ENCODE results near the gene SEC22A.

Gene SEC22A

DNA sequence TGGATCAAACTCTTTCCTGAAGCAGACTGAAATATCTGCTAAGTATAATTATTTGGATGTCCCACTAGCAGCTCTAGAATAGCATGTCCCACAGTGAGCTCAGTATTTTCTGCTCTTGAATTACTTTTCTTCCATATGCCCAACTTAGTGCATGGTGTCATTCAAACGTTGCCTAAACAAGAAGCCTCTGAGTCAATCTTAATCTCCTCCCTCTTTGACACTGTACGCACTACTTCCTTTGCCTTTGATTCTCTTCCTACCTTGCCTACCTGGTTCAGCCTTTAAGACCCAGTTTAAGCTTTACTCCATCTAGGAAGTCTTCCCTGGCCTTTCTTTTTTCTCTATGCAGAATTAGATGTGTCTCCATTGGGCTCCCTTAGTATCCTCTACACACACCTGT, 54.5 kb downstream of the SEC22A start:
- H3K27ac ChIP-seq (ENCODE audit: low read depth, low read length): no peak overlapping the region
- no peaks in the 10 kb centered on the region for H3K36me3 ChIP-seq (ENCODE audit: control insufficient read depth, insufficient read depth, low read length)
- no peaks in the 10 kb centered on the region for H3K27me3 ChIP-seq (ENCODE audit: control insufficient read depth, insufficient read depth, low read length)
- no peak overlapping the region for H3K9ac ChIP-seq (ENCODE audit: low read length)
- no peaks in the 10 kb centered on the region for H3K4me1 ChIP-seq (ENCODE audit: control insufficient read depth, insufficient read depth, low read length)
- H3K4me3 ChIP-seq (ENCODE audit: low read length): no peak overlapping the region

DNA sequence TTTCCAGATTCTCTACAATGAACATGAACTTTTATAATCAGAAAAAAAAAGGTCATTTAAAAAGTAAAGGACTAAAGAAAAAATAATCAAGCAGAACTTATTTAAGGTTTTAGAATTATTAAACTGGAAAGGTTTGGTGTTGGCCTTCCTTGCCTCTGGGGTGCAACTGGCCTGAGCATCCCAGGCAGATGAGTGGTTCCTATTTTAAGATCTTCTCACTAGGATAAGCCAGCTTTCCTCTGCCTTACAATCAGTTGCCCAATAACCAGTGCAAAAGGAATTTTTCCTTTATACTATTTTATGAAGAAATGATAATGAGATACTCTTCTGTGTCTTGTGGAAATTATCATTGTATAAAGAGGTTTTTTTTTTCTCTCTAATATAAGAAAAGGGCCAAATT, 56.6 kb downstream of the SEC22A start:
- Histone ChIP-seq H3K4me1 (ENCODE audit: control insufficient read depth, insufficient read depth, low read length) (no peaks in the 10 kb centered on the region), H3K36me3 (ENCODE audit: control insufficient read depth, insufficient read depth, low read length) (no peaks in the 10 kb centered on the region), H3K27ac (ENCODE audit: low read depth, low read length) (no peak overlapping the region), H3K9ac (ENCODE audit: low read length) (no peak overlapping the region), H3K4me3 (ENCODE audit: low read length) (no peak overlapping the region), H3K27me3 (ENCODE audit: control insufficient read depth, insufficient read depth, low read length) (no peaks in the 10 kb centered on the region)

DNA sequence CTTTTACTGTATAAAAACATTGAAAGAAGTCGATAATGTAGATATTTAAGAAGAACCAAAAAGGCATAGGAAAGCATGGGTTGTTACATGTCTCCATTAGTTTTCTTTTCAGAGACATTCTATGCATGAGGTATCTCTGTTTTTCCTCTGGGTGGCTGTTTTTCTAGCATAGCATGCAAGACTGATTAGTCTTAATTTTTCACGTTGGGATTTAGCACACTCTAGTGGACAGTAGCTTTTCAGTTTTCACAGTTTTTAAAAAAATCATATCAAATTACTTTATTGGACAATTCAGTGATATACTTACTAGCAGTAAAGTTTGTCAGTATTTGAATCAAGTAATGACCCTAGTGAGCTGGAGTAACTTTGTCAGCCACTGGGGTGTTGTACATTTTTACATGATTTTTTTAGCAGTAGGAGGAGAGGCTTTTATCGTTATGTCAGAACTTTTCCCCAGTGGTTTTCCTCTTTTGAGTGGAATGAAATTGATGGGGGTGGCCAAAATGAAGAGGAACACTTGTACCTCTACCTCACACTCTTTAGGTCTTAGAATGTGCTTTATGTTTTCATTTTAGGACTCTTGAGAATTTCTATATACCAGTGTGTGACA, 57.2 kb downstream of the SEC22A start:
- Histone ChIP-seq H3K4me3 (ENCODE audit: low read length) (no peak overlapping the region), H3K4me1 (ENCODE audit: control insufficient read depth, insufficient read depth, low read length) (no peaks in the 10 kb centered on the region), H3K27ac (ENCODE audit: low read depth, low read length) (no peak overlapping the region), H3K36me3 (ENCODE audit: control insufficient read depth, insufficient read depth, low read length) (no peaks in the 10 kb centered on the region), H3K27me3 (ENCODE audit: control insufficient read depth, insufficient read depth, low read length) (no peaks in the 10 kb centered on the region), H3K9ac (ENCODE audit: low read length) (no peak overlapping the region)

DNA sequence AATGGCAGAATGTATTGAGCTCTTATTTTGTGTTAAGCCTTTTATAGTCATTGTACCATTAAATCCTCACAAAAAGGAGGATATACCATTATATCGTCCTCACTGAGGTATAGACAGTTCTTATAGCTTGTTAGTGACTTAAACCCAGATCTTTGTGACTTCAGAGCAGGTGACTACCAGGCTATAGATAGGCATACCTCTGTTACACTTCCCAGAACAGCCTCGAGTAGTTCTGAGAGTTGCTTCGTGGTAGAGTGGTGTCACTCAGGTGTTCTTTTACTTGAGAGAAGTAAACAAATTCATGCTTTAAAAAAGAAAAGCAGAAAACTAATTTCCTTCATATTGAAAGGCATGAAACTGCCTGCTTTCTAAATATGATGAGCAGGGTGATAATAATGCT, 59.9 kb downstream of the SEC22A start:
- no peaks in the 10 kb centered on the region for H3K4me1 ChIP-seq (ENCODE audit: control insufficient read depth, insufficient read depth, low read length)
- H3K4me3 ChIP-seq (ENCODE audit: low read length): no peak overlapping the region
- H3K27me3 ChIP-seq (ENCODE audit: control insufficient read depth, insufficient read depth, low read length): no peaks in the 10 kb centered on the region
- no peaks in the 10 kb centered on the region for H3K36me3 ChIP-seq (ENCODE audit: control insufficient read depth, insufficient read depth, low read length)
- H3K9ac ChIP-seq (ENCODE audit: low read length): no peak overlapping the region
- no peak overlapping the region for H3K27ac ChIP-seq (ENCODE audit: low read depth, low read length)

DNA sequence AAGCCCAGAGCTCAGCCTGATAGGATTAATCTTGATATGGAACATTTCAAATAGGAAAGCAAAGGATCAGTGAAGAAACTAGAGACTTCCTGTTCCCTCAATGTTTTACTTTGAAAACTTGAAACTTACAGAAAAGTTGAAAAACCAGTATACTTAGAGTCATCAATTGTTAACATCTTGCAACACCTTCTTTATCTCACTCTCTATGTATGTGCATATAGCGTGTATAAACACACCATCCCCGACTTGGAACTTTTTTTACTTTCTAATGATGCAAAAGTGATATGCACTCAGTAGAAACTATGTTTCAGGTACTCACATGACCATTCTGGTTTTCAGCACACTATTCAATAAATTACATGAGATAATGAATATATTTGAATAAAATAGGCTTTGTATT, 60.5 kb downstream of the SEC22A start:
- H3K4me1 ChIP-seq (ENCODE audit: control insufficient read depth, insufficient read depth, low read length): no peaks in the 10 kb centered on the region
- no peak overlapping the region for H3K27ac ChIP-seq (ENCODE audit: low read depth, low read length)
- no peak overlapping the region for H3K4me3 ChIP-seq (ENCODE audit: low read length)
- no peak overlapping the region for H3K9ac ChIP-seq (ENCODE audit: low read length)
- no peaks in the 10 kb centered on the region for H3K36me3 ChIP-seq (ENCODE audit: control insufficient read depth, insufficient read depth, low read length)
- no peaks in the 10 kb centered on the region for H3K27me3 ChIP-seq (ENCODE audit: control insufficient read depth, insufficient read depth, low read length)

DNA sequence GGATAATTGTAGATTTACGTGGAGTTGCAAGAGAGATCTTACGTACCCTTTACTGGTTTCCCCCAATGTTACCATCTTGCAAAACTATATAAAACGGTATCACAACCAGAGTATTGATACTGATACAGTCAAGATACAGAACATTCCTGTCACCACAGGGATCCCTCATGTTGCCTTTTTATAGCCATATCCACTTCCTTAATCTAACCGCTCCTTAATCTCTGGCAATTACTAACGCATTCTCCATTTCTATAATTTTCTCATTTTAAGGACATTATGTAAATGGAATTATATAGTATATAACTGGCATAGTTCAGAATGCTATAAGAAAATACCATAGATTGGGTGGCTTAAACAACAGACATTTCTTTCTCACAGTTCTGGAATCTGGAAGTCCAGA, 61.1 kb downstream of the SEC22A start:
- Histone ChIP-seq H3K4me3 (ENCODE audit: low read length) (no peak overlapping the region), H3K27me3 (ENCODE audit: control insufficient read depth, insufficient read depth, low read length) (no peaks in the 10 kb centered on the region), H3K27ac (ENCODE audit: low read depth, low read length) (no peak overlapping the region), H3K9ac (ENCODE audit: low read length) (no peak overlapping the region), H3K4me1 (ENCODE audit: control insufficient read depth, insufficient read depth, low read length) (no peaks in the 10 kb centered on the region), H3K36me3 (ENCODE audit: control insufficient read depth, insufficient read depth, low read length) (no peaks in the 10 kb centered on the region)

DNA sequence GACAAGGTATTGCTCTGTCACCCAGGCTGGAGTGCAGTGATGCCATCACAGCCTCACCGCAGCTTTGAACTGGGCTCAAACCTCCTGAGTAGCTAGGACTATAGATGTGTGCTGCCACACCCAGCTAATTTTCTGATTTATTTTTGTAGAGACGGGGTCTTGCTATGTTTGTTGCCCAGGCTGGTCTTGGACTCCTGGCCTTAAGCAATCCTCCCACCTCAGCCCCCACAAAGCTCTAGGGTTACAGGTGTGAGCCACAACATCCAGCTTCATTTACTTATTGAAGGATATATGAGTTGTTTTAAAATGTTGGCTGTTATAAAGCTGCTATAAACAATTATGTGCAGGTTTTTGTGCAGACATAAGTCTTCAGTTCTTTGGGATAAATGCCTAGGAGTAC, 62.2 kb downstream of the SEC22A start:
- H3K36me3 ChIP-seq (ENCODE audit: control insufficient read depth, insufficient read depth, low read length): no peaks in the 10 kb centered on the region
- H3K27ac ChIP-seq (ENCODE audit: low read depth, low read length): no peak overlapping the region
- no peaks in the 10 kb centered on the region for H3K27me3 ChIP-seq (ENCODE audit: control insufficient read depth, insufficient read depth, low read length)

DNA sequence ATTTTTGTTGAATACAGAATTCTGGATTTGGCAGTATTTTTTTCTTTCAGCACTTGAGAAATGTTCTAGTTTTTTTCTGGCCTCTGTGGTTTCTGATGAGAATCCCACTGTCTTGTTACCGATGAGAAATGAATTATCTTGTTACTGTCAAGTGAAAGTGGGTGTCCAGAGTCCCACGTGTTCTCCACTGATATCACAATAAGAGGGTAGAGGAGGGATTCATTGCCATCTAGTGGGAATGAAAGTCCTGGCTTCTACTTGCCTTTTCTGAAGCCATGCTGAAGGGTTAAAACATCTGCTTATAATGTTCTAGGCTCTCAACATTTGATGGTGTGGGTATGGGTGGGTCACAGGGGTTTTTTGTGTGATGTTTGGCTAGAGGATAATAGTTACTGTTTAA, 66.1 kb downstream of the SEC22A start:
- H3K36me3 ChIP-seq (ENCODE audit: control insufficient read depth, insufficient read depth, low read length): no peaks in the 10 kb centered on the region
- H3K27me3 ChIP-seq (ENCODE audit: control insufficient read depth, insufficient read depth, low read length): no peaks in the 10 kb centered on the region
- H3K27ac ChIP-seq (ENCODE audit: low read depth, low read length): no peak overlapping the region
- H3K4me1 ChIP-seq (ENCODE audit: control insufficient read depth, insufficient read depth, low read length): no peaks in the 10 kb centered on the region
- H3K4me3 ChIP-seq (ENCODE audit: low read length): no peak overlapping the region
- H3K9ac ChIP-seq (ENCODE audit: low read length): no peak overlapping the region

More for the DNA sequence above, 62.2 kb downstream of the SEC22A start:
- Histone ChIP-seq H3K4me1 (ENCODE audit: control insufficient read depth, insufficient read depth, low read length) (no peaks in the 10 kb centered on the region), H3K9ac (ENCODE audit: low read length) (no peak overlapping the region), H3K4me3 (ENCODE audit: low read length) (no peak overlapping the region)

DNA sequence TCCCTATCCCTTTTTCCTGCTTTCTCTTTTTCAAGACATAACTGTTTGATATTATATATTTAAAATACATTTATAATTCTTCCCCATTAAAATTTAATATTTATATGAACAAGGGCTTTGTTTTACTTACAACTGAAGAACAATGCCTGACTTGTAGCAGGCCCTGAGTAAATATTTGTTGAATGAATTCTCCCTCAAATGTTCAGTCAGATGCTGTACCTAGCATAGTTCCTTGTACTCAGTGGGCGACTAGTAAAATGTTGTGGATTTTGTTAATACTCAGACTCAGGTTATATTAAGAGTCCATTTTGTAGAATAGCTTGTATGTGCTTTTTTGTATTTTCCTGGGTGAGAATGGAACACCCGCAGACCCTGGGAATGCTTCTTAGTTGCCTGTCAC, 69.1 kb downstream of the SEC22A start:
- H3K4me3 ChIP-seq (ENCODE audit: low read length): no peak overlapping the region
- no peaks in the 10 kb centered on the region for H3K36me3 ChIP-seq (ENCODE audit: control insufficient read depth, insufficient read depth, low read length)
- H3K9ac ChIP-seq (ENCODE audit: low read length): no peak overlapping the region
- H3K27ac ChIP-seq (ENCODE audit: low read depth, low read length): no peak overlapping the region
- no peaks in the 10 kb centered on the region for H3K4me1 ChIP-seq (ENCODE audit: control insufficient read depth, insufficient read depth, low read length)
- no peaks in the 10 kb centered on the region for H3K27me3 ChIP-seq (ENCODE audit: control insufficient read depth, insufficient read depth, low read length)

DNA sequence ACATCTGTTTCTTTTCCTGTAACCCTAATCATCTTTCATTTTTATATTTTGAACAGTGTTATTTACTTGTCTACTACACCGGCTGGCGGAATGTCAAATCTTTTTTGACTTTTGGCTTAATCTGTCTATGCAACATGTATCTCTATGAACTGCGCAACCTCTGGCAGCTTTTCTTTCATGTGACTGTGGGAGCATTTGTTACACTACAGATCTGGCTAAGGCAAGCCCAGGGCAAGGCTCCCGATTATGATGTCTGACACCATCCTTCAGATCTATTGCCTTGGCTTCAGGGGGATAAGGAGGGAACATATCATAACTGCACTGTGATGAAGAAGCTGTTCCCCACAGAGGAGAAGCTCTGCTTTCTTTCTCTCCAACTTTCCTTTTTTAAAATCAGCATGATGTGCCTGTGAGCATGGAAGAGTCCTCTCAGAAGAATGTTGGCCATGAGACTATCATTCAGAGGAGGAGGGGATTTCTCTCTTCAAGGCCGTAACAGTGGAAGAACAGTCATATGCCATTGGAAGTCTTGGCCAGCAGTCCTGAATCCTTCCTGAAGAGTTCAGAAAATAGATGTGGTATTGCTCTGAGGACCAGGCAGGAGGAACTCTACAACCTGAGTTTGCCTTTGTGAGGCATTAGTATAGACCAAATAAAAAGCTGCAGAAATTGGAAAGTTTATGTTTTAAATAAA, 69.9 kb downstream of the SEC22A start:
- Histone ChIP-seq H3K27me3 (ENCODE audit: control insufficient read depth, insufficient read depth, low read length) (no peaks in the 10 kb centered on the region), H3K27ac (ENCODE audit: low read depth, low read length) (no peak overlapping the region), H3K36me3 (ENCODE audit: control insufficient read depth, insufficient read depth, low read length) (no peaks in the 10 kb centered on the region), H3K4me1 (ENCODE audit: control insufficient read depth, insufficient read depth, low read length) (no peaks in the 10 kb centered on the region), H3K9ac (ENCODE audit: low read length) (no peak overlapping the region), H3K4me3 (ENCODE audit: low read length) (no peak overlapping the region)

DNA sequence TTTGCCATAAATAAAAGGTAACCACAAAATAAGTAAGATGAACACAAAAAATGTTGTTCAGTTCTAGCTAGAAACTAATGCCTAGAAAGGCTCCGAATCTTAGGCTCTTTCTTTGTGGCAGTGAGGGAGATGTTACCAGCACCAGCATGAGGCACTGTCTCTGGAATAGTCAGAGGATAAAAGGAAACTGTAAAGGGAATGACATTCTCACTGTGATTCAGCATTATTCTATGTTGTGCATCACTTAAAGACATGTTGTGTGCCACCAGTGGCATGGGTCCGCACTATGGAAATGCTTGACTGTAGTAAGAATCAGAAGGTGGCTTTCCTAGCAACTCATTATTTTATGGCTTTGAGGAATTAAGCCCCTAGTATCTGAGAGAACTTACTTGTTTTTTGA, 70.8 kb downstream of the SEC22A start:
- Histone ChIP-seq H3K27ac (ENCODE audit: low read depth, low read length) (no peak overlapping the region), H3K4me3 (ENCODE audit: low read length) (no peak overlapping the region), H3K4me1 (ENCODE audit: control insufficient read depth, insufficient read depth, low read length) (no peaks in the 10 kb centered on the region), H3K9ac (ENCODE audit: low read length) (no peak overlapping the region), H3K36me3 (ENCODE audit: control insufficient read depth, insufficient read depth, low read length) (no peaks in the 10 kb centered on the region), H3K27me3 (ENCODE audit: control insufficient read depth, insufficient read depth, low read length) (no peaks in the 10 kb centered on the region)

DNA sequence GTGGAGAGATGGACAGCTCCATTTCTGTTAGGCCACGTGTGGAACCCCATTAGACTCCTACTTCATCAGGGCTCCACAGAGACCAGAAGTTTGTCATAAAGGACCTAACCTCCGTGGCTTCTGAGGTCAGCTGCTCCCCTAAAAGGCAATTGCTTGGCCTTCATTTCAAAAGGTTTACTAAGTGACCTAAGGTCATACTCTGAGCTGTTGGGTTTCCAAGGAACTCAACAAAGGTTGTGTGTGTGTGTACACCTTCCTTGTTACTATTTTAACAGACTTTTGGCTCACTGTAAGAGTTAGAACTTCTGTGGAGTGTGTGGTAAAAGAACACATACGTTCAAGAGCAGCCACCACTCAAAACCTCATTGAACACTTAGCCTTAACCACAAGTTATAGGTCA, 73.9 kb downstream of the SEC22A start:
- H3K27ac ChIP-seq (ENCODE audit: low read depth, low read length): no peak overlapping the region
- no peaks in the 10 kb centered on the region for H3K36me3 ChIP-seq (ENCODE audit: control insufficient read depth, insufficient read depth, low read length)
- no peaks in the 10 kb centered on the region for H3K4me1 ChIP-seq (ENCODE audit: control insufficient read depth, insufficient read depth, low read length)
- H3K9ac ChIP-seq (ENCODE audit: low read length): no peak overlapping the region
- no peaks in the 10 kb centered on the region for H3K27me3 ChIP-seq (ENCODE audit: control insufficient read depth, insufficient read depth, low read length)
- no peak overlapping the region for H3K4me3 ChIP-seq (ENCODE audit: low read length)

DNA sequence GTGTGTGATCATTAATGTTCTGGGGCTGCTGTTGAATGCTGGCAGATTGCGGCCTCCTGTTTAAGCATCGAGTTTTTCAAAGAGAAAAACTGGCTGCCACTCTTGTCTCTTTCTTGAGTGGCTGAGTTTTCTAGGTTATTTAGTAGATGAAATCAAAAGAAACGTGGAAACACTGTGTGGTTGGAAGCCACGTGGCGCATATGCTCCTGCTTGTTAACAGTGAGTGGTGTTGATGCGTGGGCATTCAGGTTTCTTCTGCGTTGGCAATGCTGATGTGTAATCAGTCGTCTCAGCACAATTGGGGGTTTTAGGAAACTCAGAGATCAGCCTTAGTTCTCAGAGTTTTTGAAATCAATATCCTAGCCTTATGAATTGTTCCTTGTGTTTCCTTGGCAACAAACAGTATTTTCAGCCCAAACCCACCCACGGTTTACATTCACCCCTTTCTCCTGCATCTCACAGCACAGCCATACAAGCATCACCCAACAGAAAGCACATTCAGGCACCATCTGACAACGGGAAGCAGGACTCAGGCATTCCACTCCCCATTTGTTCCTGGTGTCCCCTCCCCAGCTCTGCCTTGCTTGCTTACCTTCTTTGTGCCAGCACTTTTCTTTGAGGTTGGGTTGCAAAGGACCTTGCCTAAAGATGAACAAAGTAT, 74.7 kb downstream of the SEC22A start:
- H3K36me3 ChIP-seq (ENCODE audit: control insufficient read depth, insufficient read depth, low read length): no peaks in the 10 kb centered on the region
- H3K27me3 ChIP-seq (ENCODE audit: control insufficient read depth, insufficient read depth, low read length): no peaks in the 10 kb centered on the region
- no peak overlapping the region for H3K9ac ChIP-seq (ENCODE audit: low read length)

More for the DNA sequence above, 74.7 kb downstream of the SEC22A start:
- Histone ChIP-seq H3K4me1 (ENCODE audit: control insufficient read depth, insufficient read depth, low read length) (no peaks in the 10 kb centered on the region), H3K27ac (ENCODE audit: low read depth, low read length) (no peak overlapping the region), H3K4me3 (ENCODE audit: low read length) (no peak overlapping the region)
